MM.1S (cell line): Measurements from ENCODE around the gene ROCK2.

Experiments
- EZH2 ChIP-seq: fragments of 300-600 bp; sonication (generic); optimal IDR thresholded peaks from 2 replicates; pipeline ENCODE3; 2017; ENCODE audit warnings: low read depth, mild to moderate bottlenecking, antibody characterized with exemption, low read length, mixed read lengths
- EZH2phosphoT487 ChIP-seq: fragments of 300-600 bp; sonication (generic); IDR thresholded peaks from 2 replicates; pipeline ENCODE4 v1.6.1; 2018; ENCODE audit warnings: antibody characterized with exemption, low read length
- TF ChIP-seq, protein P1 (sequence below): fragments of 300-600 bp; sonication (generic); IDR thresholded peaks from 2 replicates; pipeline ENCODE4 v1.5.1; 2016; ENCODE audit warnings: antibody characterized with exemption, low read length, mixed read lengths

GRCh38 chr2:11147263-11147662 lies 197.2 kb downstream of the ROCK2 start:
- TF ChIP-seq EZH2 (no peak), EZH2phosphoT487 (no peak)
- TF ChIP-seq, protein P1, sequence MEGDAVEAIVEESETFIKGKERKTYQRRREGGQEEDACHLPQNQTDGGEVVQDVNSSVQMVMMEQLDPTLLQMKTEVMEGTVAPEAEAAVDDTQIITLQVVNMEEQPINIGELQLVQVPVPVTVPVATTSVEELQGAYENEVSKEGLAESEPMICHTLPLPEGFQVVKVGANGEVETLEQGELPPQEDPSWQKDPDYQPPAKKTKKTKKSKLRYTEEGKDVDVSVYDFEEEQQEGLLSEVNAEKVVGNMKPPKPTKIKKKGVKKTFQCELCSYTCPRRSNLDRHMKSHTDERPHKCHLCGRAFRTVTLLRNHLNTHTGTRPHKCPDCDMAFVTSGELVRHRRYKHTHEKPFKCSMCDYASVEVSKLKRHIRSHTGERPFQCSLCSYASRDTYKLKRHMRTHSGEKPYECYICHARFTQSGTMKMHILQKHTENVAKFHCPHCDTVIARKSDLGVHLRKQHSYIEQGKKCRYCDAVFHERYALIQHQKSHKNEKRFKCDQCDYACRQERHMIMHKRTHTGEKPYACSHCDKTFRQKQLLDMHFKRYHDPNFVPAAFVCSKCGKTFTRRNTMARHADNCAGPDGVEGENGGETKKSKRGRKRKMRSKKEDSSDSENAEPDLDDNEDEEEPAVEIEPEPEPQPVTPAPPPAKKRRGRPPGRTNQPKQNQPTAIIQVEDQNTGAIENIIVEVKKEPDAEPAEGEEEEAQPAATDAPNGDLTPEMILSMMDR: no peak
